A673 (cell line): Measurements from ENCODE around the gene CCDC54.

Experiments used
- EZH2 ChIP-seq: fragments of 200-600 bp; sonication (generic); IDR thresholded peaks from 2 replicates; pipeline ENCODE4 v1.6.1; 2017; ENCODE audit warnings: borderline replicate concordance, low read depth, mild to moderate bottlenecking, mixed read lengths, antibody characterized with exemption, low read length; ENCODE audit not compliant: poor library complexity, severe bottlenecking
- TF ChIP-seq, protein P1 (sequence below): fragments of 300-800, 200-600 bp; sonication (generic); conservative IDR thresholded peaks from 2 replicates; pipeline ENCODE4 v1.5.1; 2017; ENCODE audit warnings: low read depth, mild to moderate bottlenecking, antibody characterized with exemption, low read length, moderate library complexity, mixed read lengths

DNA sequence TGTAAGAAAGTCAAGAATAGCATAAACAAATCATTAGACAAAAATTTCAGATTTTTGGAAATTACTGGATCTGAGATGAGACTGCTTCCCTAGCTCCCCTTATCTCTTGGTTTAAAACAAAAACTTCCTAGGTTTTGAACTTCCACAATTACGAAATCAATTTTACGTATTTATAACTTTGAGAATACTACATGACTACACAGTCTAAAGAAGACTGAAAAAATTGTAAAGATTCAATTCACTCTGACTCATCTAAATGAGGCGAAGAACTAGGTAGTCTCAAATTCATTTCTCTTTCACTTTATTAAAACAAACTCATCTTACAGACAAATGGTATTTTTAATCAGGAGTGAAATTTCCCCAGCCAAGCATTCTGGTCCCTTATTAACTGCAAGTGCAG lies 10.3 kb downstream of the CCDC54 start:
- TF ChIP-seq, protein P1, sequence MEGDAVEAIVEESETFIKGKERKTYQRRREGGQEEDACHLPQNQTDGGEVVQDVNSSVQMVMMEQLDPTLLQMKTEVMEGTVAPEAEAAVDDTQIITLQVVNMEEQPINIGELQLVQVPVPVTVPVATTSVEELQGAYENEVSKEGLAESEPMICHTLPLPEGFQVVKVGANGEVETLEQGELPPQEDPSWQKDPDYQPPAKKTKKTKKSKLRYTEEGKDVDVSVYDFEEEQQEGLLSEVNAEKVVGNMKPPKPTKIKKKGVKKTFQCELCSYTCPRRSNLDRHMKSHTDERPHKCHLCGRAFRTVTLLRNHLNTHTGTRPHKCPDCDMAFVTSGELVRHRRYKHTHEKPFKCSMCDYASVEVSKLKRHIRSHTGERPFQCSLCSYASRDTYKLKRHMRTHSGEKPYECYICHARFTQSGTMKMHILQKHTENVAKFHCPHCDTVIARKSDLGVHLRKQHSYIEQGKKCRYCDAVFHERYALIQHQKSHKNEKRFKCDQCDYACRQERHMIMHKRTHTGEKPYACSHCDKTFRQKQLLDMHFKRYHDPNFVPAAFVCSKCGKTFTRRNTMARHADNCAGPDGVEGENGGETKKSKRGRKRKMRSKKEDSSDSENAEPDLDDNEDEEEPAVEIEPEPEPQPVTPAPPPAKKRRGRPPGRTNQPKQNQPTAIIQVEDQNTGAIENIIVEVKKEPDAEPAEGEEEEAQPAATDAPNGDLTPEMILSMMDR, result no peak
- no peak for TF ChIP-seq EZH2
